Activated CD4-positive, alpha-beta memory T cell treated with anti-CD3 and anti-CD28 coated beads, Interleukin-2, amount 10 ng/mL, durations not matched to agents 7 days and 5 days (primary cell): ENCODE results near the gene ADAM10. TPM values are rescaled to one million over a fixed set of nuclear protein-coding genes. Genes with fewer than 3 reads are reported as not detected.
A peak's percentile ranks its signal among the peaks of the same experiment; 100 is the strongest.

Experiments used
- CTCF ChIA-PET: fragments of 350-600 bp; sonication (Branson Sonifier 250); formaldehyde crosslinking; loops from one replicate; lab custom pipeline; 2021; ENCODE audit warnings: antibody characterized with exemption, inconsistent platforms; lab: Charles Lee
- POLR2A ChIA-PET: fragments of 350-600 bp; sonication (Branson Sonifier 250); formaldehyde crosslinking; loops from one replicate; lab custom pipeline; 2021; ENCODE audit warnings: antibody characterized with exemption; lab: Charles Lee
- DNase-seq: peaks from one replicate; pipeline ENCODE4 v3.0.0-alpha.2; 2020
- H3K27ac Mint-ChIP-seq: one replicate; pipeline ENCODE4 v1.8.0; 2021; ENCODE audit warnings: mild to moderate bottlenecking, mixed read lengths
- H3K27me3 Mint-ChIP-seq: one replicate; pipeline ENCODE4 v1.8.0; 2021; ENCODE audit warnings: mixed read lengths
- H3K36me3 Mint-ChIP-seq: one replicate; pipeline ENCODE4 v1.8.0; 2021; ENCODE audit warnings: low read depth, mixed read lengths
- H3K4me1 Mint-ChIP-seq: one replicate; pipeline ENCODE4 v1.8.0; 2021; ENCODE audit warnings: mixed read lengths
- H3K4me3 Mint-ChIP-seq: one replicate; pipeline ENCODE4 v1.8.0; 2021; ENCODE audit warnings: mild to moderate bottlenecking, mixed read lengths
- H3K9me3 Mint-ChIP-seq: one replicate; pipeline ENCODE4 v1.8.0; 2021; ENCODE audit warnings: mixed read lengths
- total RNA-seq, 2 experiments: library from RNA; stranded (reverse); gene quantifications; one replicate each; pipeline ENCODE4 v1.2.3, GENCODE V29; 2021

ADAM10 gene
- total RNA-seq, 2 experiments from 2014 or later = 147 to 150 TPM

- peaks cover 60% of the 10 kb centered on the region for H3K4me1 Mint-ChIP-seq
- ChIA-PET CTCF (no interaction called here), POLR2A (interaction anchor here (0.6 to 1.2 kb wide), 2 partner anchors 41 to 63 kb away, joined by 3 read pairs; no protein-coding TSS in a partner anchor)
- peaks cover 2% of the 10 kb centered on the region for H3K27me3 Mint-ChIP-seq
- H3K27ac Mint-ChIP-seq = no peak overlapping the region
- H3K9me3 Mint-ChIP-seq = no peaks in the 10 kb centered on the region
- no peaks in the 10 kb centered on the region for H3K36me3 Mint-ChIP-seq
- H3K4me3 Mint-ChIP-seq = no peak overlapping the region
- no peak for DNase-seq
These were observed 201.7 kb downstream of the ADAM10 start for GRCh38 chr15:58547628-58548307.

- DNase-seq = no peak
- H3K27ac Mint-ChIP-seq = peak overlapping the region; percentile 97
- POLR2A ChIA-PET = interaction anchor here (0.6 to 1.5 kb wide), 3 partner anchors 42 to 224 kb away, joined by 3 to 5 read pairs (median 3); partner anchors contain the start of gene MINDY2
- no peak overlapping the region for H3K4me3 Mint-ChIP-seq
- peaks cover 58% of the 10 kb centered on the region for H3K4me1 Mint-ChIP-seq
- no peaks in the 10 kb centered on the region for H3K27me3 Mint-ChIP-seq
- no peaks in the 10 kb centered on the region for H3K9me3 Mint-ChIP-seq
- CTCF ChIA-PET = interaction anchor here (1.6 kb wide), 1 partner anchor 30 kb away, joined by 5 read pairs; no protein-coding TSS in a partner anchor
- H3K36me3 Mint-ChIP-seq = no peaks in the 10 kb centered on the region
These were observed 202.6 kb downstream of the ADAM10 start for GRCh38 chr15:58546635-58547627.

- peak overlapping the region; percentile 97 for H3K27ac Mint-ChIP-seq
- H3K4me1 Mint-ChIP-seq = peaks cover 50% of the 10 kb centered on the region
- H3K9me3 Mint-ChIP-seq = no peaks in the 10 kb centered on the region
- H3K36me3 Mint-ChIP-seq = no peaks in the 10 kb centered on the region
- DNase-seq = no peak
- ChIA-PET CTCF (interaction anchor here (1.2 to 1.6 kb wide), 3 partner anchors 27 to 204 kb away, joined by 3 to 5 read pairs (median 3); partner anchors contain the start of gene ADAM10), POLR2A (interaction anchor here (0.7 to 1.8 kb wide), 7 partner anchors 28 to 224 kb away, joined by 3 to 7 read pairs (median 5); partner anchors contain the start of genes ADAM10 and MINDY2)
- no peak overlapping the region for H3K4me3 Mint-ChIP-seq
- H3K27me3 Mint-ChIP-seq = no peaks in the 10 kb centered on the region
These were observed 203.4 kb downstream of the ADAM10 start for GRCh38 chr15:58546066-58546591.

- Mint-ChIP-seq H3K36me3 (no peaks in the 10 kb centered on the region), H3K27ac (peak overlapping the region; percentile 97), H3K4me3 (no peak overlapping the region), H3K27me3 (peaks cover 3% of the 10 kb centered on the region), H3K4me1 (peaks cover 46% of the 10 kb centered on the region), H3K9me3 (no peaks in the 10 kb centered on the region)
- DNase-seq = peak; percentile 77
- POLR2A ChIA-PET = interaction anchor here (0.7 to 1.8 kb wide), 10 partner anchors 11 to 226 kb away, joined by 3 to 7 read pairs (median 4); partner anchors contain the start of genes ADAM10 and MINDY2
- CTCF ChIA-PET = interaction anchor here (0.7 to 1.6 kb wide), 5 partner anchors 28 to 204 kb away, joined by 3 to 5 read pairs (median 3); partner anchors contain the start of gene ADAM10
These were observed 204.0 kb downstream of the ADAM10 start for GRCh38 chr15:58545307-58546065.

GRCh38 chr15:58544756-58545155 lies 204.8 kb downstream of the ADAM10 start:
- Mint-ChIP-seq H3K9me3 (no peaks in the 10 kb centered on the region), H3K4me1 (peaks cover 39% of the 10 kb centered on the region), H3K27me3 (peaks cover 6% of the 10 kb centered on the region), H3K27ac (peak overlapping the region; percentile 97), H3K4me3 (no peak overlapping the region), H3K36me3 (no peaks in the 10 kb centered on the region)
- no peak for DNase-seq
- ChIA-PET CTCF (interaction anchor here (0.7 to 1.5 kb wide), 3 partner anchors 29 to 205 kb away, joined by 3 read pairs; partner anchors contain the start of gene ADAM10), POLR2A (interaction anchor here (0.8 to 1.8 kb wide), 7 partner anchors 10 to 226 kb away, joined by 3 to 7 read pairs (median 6); partner anchors contain the start of gene MINDY2)

GRCh38 chr15:58543664-58544335 lies 205.7 kb downstream of the ADAM10 start:
- Mint-ChIP-seq H3K27me3 (peaks cover 10% of the 10 kb centered on the region), H3K4me3 (no peak overlapping the region), H3K36me3 (no peaks in the 10 kb centered on the region), H3K9me3 (no peaks in the 10 kb centered on the region), H3K27ac (no peak overlapping the region), H3K4me1 (peaks cover 34% of the 10 kb centered on the region)
- ChIA-PET CTCF (interaction anchor here (0.7 kb wide), 2 partner anchors 14 to 194 kb away, joined by 5 read pairs; no protein-coding TSS in a partner anchor), POLR2A (interaction anchor here (1.2 kb wide), 1 partner anchor 60 kb away, joined by 4 read pairs; no protein-coding TSS in a partner anchor)
- DNase-seq = no peak

GRCh38 chr15:58541410-58542087 lies 208.0 kb downstream of the ADAM10 start:
- Mint-ChIP-seq H3K4me3 (no peak overlapping the region), H3K27me3 (peaks cover 12% of the 10 kb centered on the region), H3K4me1 (peaks cover 27% of the 10 kb centered on the region), H3K36me3 (no peaks in the 10 kb centered on the region), H3K27ac (no peak overlapping the region), H3K9me3 (no peaks in the 10 kb centered on the region)
- DNase-seq = no peak
- ChIA-PET CTCF (interaction anchor here (0.6 kb wide), 1 partner anchor 26 kb away, joined by 3 read pairs; no protein-coding TSS in a partner anchor), POLR2A (no interaction called here)

GRCh38 chr15:58539548-58539947 lies 210.0 kb downstream of the ADAM10 start:
- ChIA-PET CTCF (no interaction called here), POLR2A (no interaction called here)
- Mint-ChIP-seq H3K4me1 (peaks cover 7% of the 10 kb centered on the region), H3K27me3 (peaks cover 26% of the 10 kb centered on the region), H3K4me3 (no peak overlapping the region), H3K9me3 (no peaks in the 10 kb centered on the region), H3K27ac (no peak overlapping the region), H3K36me3 (no peaks in the 10 kb centered on the region)
- DNase-seq = no peak

- Mint-ChIP-seq H3K4me1 (peaks cover 2% of the 10 kb centered on the region), H3K9me3 (no peaks in the 10 kb centered on the region), H3K4me3 (no peak overlapping the region), H3K27ac (no peak overlapping the region), H3K36me3 (no peaks in the 10 kb centered on the region), H3K27me3 (peaks cover 30% of the 10 kb centered on the region)
- POLR2A ChIA-PET = no interaction called here
- DNase-seq = no peak
- CTCF ChIA-PET = no interaction called here
These were observed 210.6 kb downstream of the ADAM10 start for GRCh38 chr15:58538901-58539300.
